Mucosa of gallbladder (tissue), 1 donor: ENCODE data around the gene HOXC9. TPM values are rescaled to one million over a fixed set of nuclear protein-coding genes. Genes with fewer than 3 reads are reported as not detected.

Experiments used
- DNase-seq: peaks from one replicate; pipeline ENCODE4 v3.0.0-alpha.2; 2020; ENCODE audit warnings: low spot score
- total RNA-seq: library from RNA; stranded (reverse); gene quantifications from one replicate; pipeline ENCODE4 v1.2.1, GENCODE V29; 2021
- donor health status: DM: no; HTN: no; CAD: no.

Gene HOXC9
- total RNA-seq, 1 donor from 2014 or later: not detected

GRCh38 chr12:53988541-53989226 is 11.3 kb upstream of the HOXC9 start:
- DNase-seq: no peak

- DNase-seq: no peak
Observed at GRCh38 chr12:53989227-53990113, 10.5 kb upstream of the HOXC9 start.

DNA sequence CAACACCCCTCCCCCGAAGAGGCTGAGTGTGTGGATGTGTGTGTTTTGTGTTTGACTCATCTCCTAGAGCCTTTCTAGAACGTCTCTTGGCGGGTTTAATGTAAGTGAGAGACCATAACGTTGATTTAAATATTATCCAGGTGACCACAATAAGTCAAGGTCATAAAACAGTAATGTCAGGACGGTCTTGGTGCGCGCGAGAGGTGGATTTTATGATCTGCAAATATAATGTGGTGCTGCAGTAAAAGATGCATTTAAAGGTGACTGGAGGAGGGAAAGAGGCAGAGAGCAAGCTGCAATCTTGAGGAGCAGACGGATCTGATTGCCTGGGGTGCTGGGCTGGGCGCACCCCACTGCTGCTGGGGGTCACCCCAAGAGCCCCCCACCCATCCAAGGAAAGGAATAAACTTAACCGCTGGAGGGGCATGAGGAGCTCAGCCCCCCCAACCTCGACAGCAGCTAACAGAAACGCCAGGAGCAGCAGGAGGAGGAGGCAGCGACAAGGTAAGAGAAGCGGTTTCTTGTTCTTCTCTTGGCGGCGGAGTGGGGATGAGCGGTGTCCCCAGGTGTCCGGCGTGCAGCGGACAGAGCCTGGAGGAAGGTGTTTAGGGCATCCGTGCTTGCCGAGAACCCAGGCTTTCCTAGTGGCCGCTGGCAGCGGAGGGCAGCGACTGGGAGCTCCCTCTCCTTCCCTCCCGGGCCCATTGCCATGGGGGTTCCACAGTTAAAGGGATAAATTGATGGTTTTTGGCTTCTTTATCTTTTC is 9.5 kb upstream of the HOXC9 start:
- no peak for DNase-seq

DNA sequence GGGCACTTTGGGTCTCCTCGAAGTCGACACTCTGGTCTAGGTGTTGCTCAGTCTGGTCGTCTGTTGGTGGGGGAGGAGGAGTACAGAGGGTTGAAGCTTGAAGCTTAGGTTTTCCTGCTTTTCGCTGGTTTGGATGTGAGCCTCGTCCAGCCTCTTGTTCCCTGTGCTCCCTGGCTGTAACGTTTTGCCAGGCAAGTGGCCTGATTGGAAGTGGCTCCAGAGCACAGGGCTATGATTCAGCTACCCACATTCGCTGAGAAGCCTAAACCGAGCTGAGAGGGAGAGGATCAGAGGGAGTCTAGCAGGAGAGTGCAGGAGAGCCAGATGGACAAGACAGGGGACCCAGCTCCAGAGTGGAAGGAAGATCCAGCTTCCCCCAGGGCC is 8.9 kb upstream of the HOXC9 start:
- no peak for DNase-seq

- DNase-seq: no peak
Observed at GRCh38 chr12:53992377-53992889, 7.5 kb upstream of the HOXC9 start.

GRCh38 chr12:53993162-53994008 is 6.6 kb upstream of the HOXC9 start:
- no peak for DNase-seq

- no peak for DNase-seq
Observed at GRCh38 chr12:53994009-53994263, 6.0 kb upstream of the HOXC9 start.

GRCh38 chr12:53994264-53995001 is 5.5 kb upstream of the HOXC9 start:
- DNase-seq: no peak

DNA sequence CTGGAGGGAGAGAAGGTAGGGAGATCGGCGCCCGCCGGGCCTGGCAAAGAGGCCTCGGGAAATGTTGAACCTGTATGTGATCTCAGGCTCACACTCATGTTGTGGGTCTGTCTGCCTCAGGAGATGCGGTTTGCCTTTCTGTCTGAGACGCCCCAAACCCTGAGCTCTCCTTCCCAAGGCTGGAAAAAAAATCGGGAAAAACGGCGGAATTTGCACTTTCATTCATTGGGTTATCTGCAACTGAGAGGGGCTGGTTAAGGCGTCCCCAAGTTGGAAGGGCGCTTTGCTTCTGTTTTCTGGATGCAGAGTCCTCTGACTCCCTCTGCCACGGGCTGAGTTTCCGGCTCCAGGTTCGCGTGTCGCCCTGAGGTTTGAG is 5.0 kb upstream of the HOXC9 start:
- DNase-seq: no peak

DNA sequence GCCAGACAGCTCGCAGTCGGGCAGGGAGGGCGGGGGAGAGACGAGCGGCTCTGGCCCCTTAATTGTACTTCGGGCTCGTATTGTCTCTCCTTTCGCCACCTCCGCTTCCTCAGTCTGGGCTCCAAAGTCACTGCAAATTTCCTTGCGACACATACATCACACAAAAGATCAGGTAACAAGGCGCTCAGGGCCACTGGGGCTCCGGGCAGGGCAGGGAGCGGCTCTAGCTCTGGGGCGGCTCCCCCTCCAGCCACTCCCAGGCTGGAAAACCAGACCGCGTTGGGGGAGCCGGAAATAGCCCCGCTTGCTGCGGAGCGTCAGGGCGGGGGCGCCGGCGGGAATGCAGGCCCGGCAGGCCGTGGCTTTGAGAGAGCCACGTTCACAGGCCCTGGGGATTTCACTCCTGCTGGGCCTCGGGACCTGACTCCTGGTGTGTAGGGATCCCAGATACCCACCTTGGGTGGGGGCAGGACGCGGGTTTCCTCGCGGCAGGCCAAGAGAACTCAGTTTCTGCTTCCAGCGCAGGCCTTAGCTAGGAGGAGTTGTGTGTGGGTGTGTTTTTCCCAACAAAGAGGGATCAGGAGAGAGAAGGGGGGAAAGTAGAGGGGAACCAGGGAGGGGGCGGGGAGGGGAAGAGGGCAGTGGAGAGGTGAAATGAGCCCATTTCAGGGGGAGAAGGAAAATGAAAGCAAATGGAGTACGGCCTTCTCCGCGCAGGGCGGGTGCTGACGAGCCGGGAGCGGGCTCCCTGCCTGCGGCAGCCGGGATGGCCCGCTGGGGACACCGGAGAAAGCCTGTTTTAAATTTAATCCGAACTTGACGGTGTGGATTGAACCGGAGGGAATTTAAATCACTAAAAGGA is 4.4 kb upstream of the HOXC9 start:
- DNase-seq: no peak

- DNase-seq: no peak
Observed at GRCh38 chr12:53996240-53997203, 3.4 kb upstream of the HOXC9 start.

- no peak for DNase-seq
Observed at GRCh38 chr12:53997204-53998109, 2.5 kb upstream of the HOXC9 start.

DNA sequence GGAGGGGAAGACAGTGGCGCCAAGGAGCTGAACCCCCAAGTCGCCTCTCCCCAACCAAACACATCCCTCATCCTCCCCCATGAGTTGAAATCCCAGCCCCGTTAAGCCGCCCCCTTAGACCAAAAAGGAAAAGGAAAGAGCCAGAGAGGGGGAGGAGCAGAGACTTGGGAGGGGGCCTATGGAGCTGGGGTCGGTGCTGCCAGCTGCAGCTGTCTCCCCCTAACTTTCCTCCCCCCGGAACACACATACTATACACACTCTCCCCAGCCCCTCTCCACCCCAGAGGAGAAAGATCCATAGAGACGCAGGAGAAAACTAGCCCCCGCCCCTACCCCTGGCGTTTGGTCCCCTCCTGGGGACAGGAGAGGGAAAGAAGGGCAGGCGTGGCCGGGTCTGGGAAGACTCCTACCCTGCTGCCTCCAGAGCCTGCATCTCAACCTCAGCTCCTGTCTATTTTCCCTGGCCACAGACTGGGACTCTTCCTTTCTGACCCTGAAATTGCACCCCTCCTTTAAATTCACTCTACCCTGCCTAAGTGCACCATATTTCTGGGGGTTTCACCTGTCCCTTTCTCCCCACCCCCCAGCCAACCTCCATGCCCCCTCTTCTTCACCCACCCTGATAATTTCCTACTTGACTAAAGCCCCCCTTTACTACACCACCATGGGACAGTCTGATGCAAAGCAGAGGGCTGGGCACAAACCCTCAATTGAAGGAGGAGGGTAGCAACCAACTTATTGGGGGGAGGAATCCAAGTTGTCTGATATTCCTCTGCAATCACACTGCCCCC is 1.7 kb upstream of the HOXC9 start:
- DNase-seq: no peak

- DNase-seq: no peak
Observed at GRCh38 chr12:53998900-53999236, 1.1 kb upstream of the HOXC9 start.

GRCh38 chr12:53999559-54000115 is 324 bp upstream of the HOXC9 start:
- DNase-seq: no peak

DNA sequence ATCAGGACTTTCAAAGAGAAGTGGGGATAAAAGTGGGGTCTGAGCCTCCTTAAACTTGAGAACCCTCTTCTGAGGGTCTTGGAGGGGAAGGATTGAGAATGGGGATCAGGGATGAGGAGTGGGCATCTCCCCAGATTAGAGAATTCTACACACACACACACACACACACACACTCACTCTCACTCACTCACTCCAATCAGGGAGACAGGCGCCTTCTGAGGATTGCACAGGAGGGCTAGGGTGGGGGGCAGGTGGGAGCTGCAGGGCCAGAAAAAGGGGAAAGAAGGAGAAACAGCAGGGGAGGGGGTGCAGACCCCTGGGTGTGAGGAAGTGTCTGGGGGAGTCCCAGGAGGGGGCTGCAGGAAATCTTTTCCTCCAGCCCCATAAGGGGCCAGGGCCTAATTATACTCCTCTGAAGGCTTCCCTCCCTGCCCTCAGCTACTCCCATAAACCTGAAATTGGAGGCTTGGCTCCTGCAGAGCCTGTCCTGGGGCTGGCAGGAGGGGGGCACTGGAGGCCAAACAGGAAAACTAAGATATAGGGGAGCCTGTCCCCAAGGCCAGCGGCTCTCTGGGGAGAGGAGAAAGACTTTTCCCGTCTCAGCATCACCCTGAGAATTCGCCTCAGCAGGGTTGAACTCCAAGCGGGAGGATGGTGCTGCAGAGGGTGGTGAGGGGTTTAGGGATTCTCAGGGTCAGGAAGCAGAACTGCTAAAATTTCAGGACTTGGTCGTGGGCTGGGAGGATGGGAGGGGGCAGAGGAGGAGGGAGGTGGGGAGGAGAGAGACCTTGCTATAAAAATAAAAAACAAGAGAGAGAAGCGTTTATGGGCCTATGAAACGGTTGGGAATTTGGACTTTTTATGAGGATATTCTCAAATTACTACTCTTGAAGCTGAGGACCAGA is 1.6 kb downstream of the HOXC9 start:
- no peak for DNase-seq
